ENCODE measurements around the gene TK1. TPM values are rescaled to one million over a fixed set of nuclear protein-coding genes. Genes with fewer than 3 reads are reported as not detected.

Gene TK1
- total RNA-seq, 4 donors from 2014 or later = 7.4 to 27.9 (median 9.4) TPM

- H3K27me3 ChIP-seq = peaks cover 12% of the 10 kb centered on the region
- H3K27ac ChIP-seq = no peak overlapping the region
- H3K4me1 ChIP-seq = peaks cover 8 to 37% (median 25%) of the 10 kb centered on the region in 4 donors
- no peak overlapping the region for H3K4me3 ChIP-seq
- TF ChIP-seq POLR2A (IDR thresholded peaks at IDR 0.05) = no peak
- TF ChIP-seq POLR2AphosphoS5 (IDR thresholded peaks at IDR 0.05) = no peak
- TF ChIP-seq EP300 (IDR thresholded peaks at IDR 0.05; ENCODE audit: low read depth) = no peak
- TF ChIP-seq, protein P1, sequence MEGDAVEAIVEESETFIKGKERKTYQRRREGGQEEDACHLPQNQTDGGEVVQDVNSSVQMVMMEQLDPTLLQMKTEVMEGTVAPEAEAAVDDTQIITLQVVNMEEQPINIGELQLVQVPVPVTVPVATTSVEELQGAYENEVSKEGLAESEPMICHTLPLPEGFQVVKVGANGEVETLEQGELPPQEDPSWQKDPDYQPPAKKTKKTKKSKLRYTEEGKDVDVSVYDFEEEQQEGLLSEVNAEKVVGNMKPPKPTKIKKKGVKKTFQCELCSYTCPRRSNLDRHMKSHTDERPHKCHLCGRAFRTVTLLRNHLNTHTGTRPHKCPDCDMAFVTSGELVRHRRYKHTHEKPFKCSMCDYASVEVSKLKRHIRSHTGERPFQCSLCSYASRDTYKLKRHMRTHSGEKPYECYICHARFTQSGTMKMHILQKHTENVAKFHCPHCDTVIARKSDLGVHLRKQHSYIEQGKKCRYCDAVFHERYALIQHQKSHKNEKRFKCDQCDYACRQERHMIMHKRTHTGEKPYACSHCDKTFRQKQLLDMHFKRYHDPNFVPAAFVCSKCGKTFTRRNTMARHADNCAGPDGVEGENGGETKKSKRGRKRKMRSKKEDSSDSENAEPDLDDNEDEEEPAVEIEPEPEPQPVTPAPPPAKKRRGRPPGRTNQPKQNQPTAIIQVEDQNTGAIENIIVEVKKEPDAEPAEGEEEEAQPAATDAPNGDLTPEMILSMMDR (IDR thresholded peaks at IDR 0.05) = no peak
- H3K9me3 ChIP-seq = no peaks in the 10 kb centered on the region
- 92 to 96% methylated on average over 4 to 9 of the region's 9 CpGs for WGBS, 2 donors (ENCODE audit: low coverage in 1 of 2)
- DNase-seq = no peak
- H3K36me3 ChIP-seq = no peaks in the 10 kb centered on the region
- intact Hi-C loops (cut with DNase I; ENCODE audit: low total_unique reads) (no loop called here), in situ Hi-C loops (cut with MboI; ENCODE audit: low pct_ligation_motif_present in 1 of 4, low pct_unique_long_range_greater_than_20kb in 1 of 4, low sequenced_read_pairs in 3 of 4) (no loop called here)
Observed at GRCh38 chr17:78135858-78136500, 50.9 kb downstream of the TK1 start.

- Histone ChIP-seq H3K27me3 (peaks cover 16% of the 10 kb centered on the region), H3K4me1 (peaks cover 11 to 28% (median 19%) of the 10 kb centered on the region in 4 donors), H3K27ac (no peak overlapping the region), H3K4me3 (no peak overlapping the region), H3K9me3 (no peaks in the 10 kb centered on the region), H3K36me3 (no peaks in the 10 kb centered on the region)
- intact Hi-C loops (cut with DNase I; ENCODE audit: low total_unique reads) (no loop called here), in situ Hi-C loops (cut with MboI; ENCODE audit: low pct_ligation_motif_present in 1 of 4, low pct_unique_long_range_greater_than_20kb in 1 of 4, low sequenced_read_pairs in 3 of 4) (no loop called here)
- 78% methylated on average over 7 of the region's 9 CpGs; no CpG with 5 or more reads in 1 of the 2 donors for WGBS, 2 donors (ENCODE audit: low coverage in 1 of 2)
- TF ChIP-seq POLR2AphosphoS5 (IDR thresholded peaks at IDR 0.05) (no peak), POLR2A (IDR thresholded peaks at IDR 0.05) (no peak), EP300 (IDR thresholded peaks at IDR 0.05; ENCODE audit: low read depth) (no peak)
- TF ChIP-seq, protein P1 (IDR thresholded peaks at IDR 0.05) = no peak
- no peak for DNase-seq
Observed at GRCh38 chr17:78134899-78135385, 51.9 kb downstream of the TK1 start.

GRCh38 chr17:78133971-78134898, 52.6 kb downstream of the TK1 start:
- no peaks in the 10 kb centered on the region for H3K9me3 ChIP-seq
- in situ Hi-C loops (cut with MboI; ENCODE audit: low pct_ligation_motif_present in 1 of 4, low pct_unique_long_range_greater_than_20kb in 1 of 4, low sequenced_read_pairs in 3 of 4) (no loop called here), intact Hi-C loops (cut with DNase I; ENCODE audit: low total_unique reads) (no loop called here)
- H3K4me3 ChIP-seq = no peak overlapping the region
- H3K27ac ChIP-seq = peak overlapping the region in 1 of 4 donors; percentile 88
- peaks cover 16% of the 10 kb centered on the region for H3K27me3 ChIP-seq
- H3K4me1 ChIP-seq = peaks cover 15 to 32% (median 20%) of the 10 kb centered on the region in 4 donors
- no peaks in the 10 kb centered on the region for H3K36me3 ChIP-seq
- WGBS, 2 donors (ENCODE audit: low coverage in 1 of 2) = 44 to 69% methylated on average over 12 to 39 of the region's 39 CpGs
- TF ChIP-seq, protein P1 (IDR thresholded peaks at IDR 0.05) = peak; percentile 37 to 68 (median 60)
- no peak for TF ChIP-seq POLR2AphosphoS5 (IDR thresholded peaks at IDR 0.05)
- peak; percentile 82 for DNase-seq
